ENCODE measurements around the gene CA9. TPM values are rescaled to one million over a fixed set of nuclear protein-coding genes. Genes with fewer than 3 reads are reported as not detected.
"Not testable (repeated sequence)": the region's sequence is repeated elsewhere in the genome, so short reads cannot be mapped to it uniquely, and the experiment has no call there.

The CA9 gene
- 2.0 TPM for polyA plus RNA-seq (2013, experiment 1 of 2; ENCODE audit: insufficient read length)
- 4.4 TPM for polyA plus RNA-seq (2013, experiment 2 of 2; ENCODE audit: insufficient read length)

GRCh38 chr9:35673132-35674024 lies at the start of gene CA9:
CA9 (plus strand) TSS chr9:35673928; CDS start chr9:35673960, 32 bp downstream.
- peak; percentile 33 for DNase-seq

- DNase-seq: no peak
Measured at GRCh38 chr9:35627575-35627974, 46.2 kb upstream of the CA9 start.

DNA sequence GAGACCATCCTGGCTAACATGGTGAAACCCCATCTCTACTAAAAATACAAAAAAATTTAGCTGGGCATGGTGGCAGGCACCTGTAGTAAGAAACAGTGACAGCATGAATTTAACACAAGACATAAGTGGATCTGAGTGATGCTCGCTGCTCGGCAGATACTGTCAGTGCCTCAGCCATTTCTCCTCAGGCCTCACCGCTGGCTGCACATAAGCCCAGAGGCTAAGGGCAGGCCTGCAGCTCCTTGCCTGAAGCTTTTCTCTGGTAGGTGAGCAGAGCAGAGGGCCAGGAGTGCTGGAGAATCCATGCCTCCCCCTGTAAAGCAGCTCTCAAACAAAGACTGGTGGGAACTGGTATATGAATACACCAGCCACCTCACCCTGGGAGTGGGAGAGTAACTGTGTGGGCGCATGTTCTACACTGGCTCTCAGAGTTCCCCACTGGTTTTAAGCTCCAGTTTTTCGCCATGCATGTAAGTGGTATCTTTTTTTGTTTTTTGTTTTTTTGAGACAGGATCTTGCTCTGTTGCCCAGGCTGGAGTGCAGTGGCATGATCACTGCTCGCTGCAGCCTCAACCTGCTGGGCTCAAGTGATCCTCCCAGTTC lies 45.2 kb upstream of the CA9 start:
- DNase-seq: no peak

- DNase-seq: no peak
Measured at GRCh38 chr9:35629597-35629996, 44.1 kb upstream of the CA9 start.

DNA sequence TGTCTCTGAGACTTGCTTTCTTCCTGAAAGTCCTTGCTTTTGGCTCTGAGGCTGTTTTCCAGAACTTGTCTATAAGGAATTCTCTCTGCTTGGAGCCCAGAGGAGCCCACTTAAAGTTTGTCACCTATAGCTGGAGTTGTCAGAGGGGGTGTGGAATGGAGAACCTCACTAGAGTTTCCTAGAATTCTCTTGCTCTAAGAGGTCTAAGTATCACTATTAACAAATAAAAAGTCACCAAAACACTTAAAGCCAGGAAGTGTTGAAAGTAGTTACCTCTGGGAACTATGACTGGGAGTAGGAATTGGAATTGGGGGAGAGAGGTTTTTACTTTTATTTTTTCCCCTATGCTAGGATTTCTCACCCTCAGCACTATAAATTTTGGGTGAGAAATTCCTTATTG lies 38.0 kb upstream of the CA9 start:
- DNase-seq: no peak

DNA sequence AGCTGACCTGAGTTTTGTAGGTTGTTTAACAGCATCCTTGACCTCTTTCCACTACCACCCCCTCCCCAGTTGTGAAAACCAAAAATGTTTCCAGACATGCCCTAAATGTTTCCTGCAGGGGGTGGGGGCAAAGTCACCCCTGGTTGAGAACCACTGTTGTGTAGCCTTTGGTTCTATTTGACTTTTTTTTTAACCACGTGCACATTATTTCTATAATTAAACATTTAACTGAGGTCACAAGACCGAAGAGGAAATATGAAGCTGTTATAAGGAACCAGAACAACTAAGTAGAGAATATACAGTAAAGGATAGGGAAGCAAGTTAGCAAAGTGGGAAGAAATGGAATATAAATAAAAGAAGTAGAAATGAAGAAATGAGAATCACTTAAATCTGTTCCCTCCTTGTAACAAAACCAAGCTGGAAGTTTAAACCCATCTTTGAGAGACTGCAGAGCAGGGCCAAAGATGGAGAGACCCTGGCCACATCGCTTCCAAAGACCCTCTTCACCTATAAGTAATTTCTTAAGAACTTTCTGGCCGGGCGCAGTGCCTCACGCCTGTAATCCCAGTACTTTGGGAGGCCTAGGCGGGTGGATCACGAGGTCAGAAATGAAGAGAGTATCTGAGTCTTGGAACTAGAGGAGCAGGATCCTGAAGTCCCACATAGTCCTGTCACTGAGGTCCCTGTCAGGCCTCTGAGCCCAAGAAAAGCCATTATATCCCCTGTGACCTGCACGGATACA lies 37.4 kb upstream of the CA9 start:
- no peak for DNase-seq

GRCh38 chr9:35636877-35637246 lies 36.9 kb upstream of the CA9 start:
- DNase-seq: not testable (repeated sequence)

GRCh38 chr9:35637427-35637955 lies 36.2 kb upstream of the CA9 start:
- DNase-seq: not testable (repeated sequence)

DNA sequence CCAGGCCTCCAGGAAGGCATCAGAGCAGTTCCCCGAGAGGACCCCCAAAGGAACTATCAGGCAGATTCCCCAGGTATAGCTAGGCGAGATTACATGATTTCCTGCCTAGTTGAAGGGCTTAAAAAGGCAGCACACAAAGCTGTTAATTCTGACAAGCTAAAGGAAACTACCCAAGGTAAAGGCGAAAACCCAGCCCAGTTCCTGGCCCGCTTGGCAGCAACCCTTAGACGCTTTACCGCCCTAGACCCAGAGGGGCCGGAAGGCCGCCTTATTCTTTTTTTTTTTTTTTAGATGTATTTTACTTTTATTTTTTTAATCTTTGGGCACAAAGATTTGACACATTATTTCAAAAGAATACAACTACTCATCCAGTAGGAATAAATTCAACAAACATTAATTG lies 35.0 kb upstream of the CA9 start:
- DNase-seq: not testable (repeated sequence)

DNA sequence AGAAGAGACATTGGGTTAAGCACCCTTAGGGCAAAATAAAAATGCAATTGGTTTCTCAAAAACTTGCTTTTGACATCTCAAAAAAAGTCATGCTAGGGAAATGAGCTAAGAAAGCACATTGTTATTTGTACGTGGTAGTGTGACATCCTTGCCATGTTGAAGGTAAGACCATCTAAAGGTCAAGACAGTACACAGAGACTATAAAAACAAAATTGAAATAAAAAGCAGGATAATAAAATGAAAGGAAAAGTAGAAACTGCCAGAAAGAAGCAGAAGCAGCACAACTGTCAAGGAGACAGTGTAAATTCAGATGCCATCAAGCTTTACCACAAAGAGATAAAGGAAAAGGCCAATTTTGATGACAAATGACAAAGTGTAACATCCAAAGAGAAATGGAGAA lies 34.5 kb upstream of the CA9 start:
- DNase-seq: not testable (repeated sequence)

GRCh38 chr9:35639631-35640030 lies 34.1 kb upstream of the CA9 start:
- DNase-seq: no peak

DNA sequence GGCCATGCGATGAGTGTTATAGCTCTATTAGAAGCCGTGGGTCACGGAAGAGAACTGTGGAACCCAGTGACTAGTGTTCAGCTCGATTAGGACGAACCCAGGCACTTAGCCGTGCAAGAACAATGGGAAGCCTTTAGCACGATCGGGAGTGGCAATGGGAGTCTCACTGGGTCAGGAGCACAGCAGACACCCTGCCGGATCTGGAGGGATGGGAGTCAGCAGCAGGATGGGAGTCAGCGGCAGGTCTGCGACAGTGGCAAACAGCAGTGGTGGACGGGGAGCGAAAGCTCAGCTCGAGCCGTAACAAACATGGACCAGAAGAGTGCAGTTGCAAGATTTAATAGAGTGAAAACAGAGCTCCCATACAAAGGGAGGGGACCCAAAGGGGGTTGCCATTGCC lies 33.3 kb upstream of the CA9 start:
- DNase-seq: not testable (repeated sequence)

DNA sequence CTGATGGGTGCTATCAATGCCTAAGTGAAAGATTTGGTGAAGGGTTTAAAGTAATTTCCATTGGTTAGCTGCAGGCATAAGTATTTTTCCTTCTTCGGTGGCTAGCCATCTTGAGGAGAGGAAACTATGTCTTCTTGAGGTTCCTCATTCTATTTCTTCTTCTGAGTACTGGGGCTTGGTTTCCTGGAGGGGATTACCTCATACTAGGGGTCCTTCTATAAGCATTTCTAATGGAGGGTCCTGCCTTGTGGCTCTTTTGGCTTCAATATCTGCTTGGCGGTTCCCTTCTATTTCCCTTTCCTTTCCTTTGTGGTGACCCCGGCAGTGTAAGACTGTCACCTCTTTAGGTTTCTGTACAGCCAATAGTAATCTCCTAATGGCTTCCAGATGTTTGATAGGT lies 32.2 kb upstream of the CA9 start:
- DNase-seq: not testable (repeated sequence)

DNA sequence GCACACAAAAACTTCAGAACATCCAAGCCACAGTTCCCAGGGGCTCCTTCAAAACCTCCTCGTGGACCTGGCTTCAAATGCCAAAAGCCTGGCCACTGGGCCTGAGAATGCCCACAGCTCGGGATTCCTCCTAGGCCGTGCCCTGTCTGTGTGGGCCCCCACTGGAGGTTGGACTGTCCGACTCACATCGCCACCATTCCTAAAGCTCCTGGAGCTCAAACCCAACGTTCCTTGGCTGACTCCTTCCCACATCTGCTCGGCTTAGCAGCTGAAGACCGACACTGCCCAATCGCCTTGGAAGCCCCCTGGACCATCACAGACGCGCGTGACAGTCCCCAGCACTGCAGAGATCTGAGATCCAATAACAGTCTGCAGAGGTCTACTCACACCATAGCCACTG lies 30.7 kb upstream of the CA9 start:
- DNase-seq: no peak

- DNase-seq: not testable (repeated sequence)
Measured at GRCh38 chr9:35645736-35646135, 28.0 kb upstream of the CA9 start.

DNA sequence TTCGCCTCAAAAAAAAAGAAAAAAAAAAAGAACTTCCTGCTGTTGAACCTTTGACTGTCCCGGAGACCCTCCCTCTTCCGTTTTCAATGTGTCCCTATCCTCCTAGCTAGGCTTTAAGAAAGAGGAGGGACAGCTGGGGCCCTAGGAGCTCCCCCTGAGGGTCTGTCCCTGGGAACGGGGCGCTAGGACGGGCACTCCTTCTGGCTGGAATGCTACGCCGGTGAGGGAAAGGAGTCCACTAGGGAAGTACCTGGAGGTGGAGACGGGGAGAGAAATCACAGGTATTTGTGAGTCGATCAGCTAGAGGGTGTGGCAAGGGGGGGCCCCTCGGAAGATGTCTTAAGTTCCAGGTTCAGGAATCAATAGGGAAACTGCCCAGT lies 27.6 kb upstream of the CA9 start:
- no peak for DNase-seq

GRCh38 chr9:35646533-35647265 lies 27.0 kb upstream of the CA9 start:
- peak; percentile 85 for DNase-seq

- no peak for DNase-seq
Measured at GRCh38 chr9:35649431-35650340, 24.0 kb upstream of the CA9 start.

DNA sequence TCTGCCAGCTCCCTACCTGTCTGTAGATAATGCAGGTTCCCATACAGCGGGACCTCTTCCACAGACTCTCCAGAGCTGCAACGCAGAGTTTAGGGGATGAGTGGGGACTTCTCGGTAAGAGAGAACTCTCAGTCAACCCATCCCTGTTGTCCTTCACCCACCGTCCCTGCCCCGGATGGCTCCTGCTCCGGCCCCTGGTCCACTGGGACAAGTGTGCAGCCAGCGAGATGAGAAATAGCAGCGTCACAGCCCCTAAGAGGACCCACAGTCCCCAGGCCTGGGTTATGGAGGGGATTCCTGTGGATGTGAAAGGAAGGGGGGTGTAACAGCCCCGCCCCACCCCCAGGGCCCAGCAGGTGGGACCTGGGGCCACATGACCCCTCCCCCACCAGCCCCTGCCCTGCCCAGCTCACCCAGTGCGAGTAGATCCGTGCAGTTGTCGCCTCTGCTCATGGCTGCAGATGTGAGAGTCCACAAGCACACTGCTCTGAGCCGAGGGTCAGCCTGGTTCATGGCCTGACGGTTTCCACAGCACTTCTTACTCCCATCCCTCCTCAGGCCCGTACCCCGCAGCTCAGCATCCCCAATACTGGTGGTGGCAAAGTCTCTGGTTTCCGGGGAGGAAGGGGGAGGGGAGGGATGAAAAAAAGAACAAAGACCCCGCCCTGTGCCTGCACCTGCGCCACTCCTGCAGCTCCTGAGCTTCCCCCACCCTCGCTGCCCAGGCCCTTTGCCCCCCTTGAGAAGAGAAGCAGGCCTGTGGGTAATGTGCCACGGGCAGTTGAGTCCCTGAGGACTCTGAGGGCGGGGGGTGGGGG lies 23.2 kb upstream of the CA9 start, which contains the start of gene SIT1:
Gene SIT1, minus strand, starts transcription at position 591 of the 818 bp plus-strand sequence. Its CDS starts 78 bp downstream, at position 513.
- DNase-seq: no peak

Data from fibroblast of skin of back (primary cell).